ENCODE data around the gene SAYSD1.
"Not testable (repeated sequence)": the region's sequence is repeated elsewhere in the genome, so short reads cannot be mapped to it uniquely, and the experiment has no call there.

SAYSD1 gene

GRCh38 chr6:39114704-39115599, at the start of gene SAYSD1:
TSS of gene SAYSD1 (minus strand) at chr6:39115186. CDS start at chr6:39115089, 97 bp downstream.
- Mint-ChIP-seq H3K4me3 (peak within 1 kb of the TSS; percentile 83), H3K27ac (peak within 1 kb of the TSS; percentile 93), H3K9me3 (no peaks in the 10 kb centered on the region), H3K4me1 (peaks cover 34% of the 10 kb centered on the region), H3K27me3 (no peaks in the 10 kb centered on the region), H3K36me3 (no peaks in the 10 kb centered on the region)
- ATAC-seq: peak; percentile 96

- no peak overlapping the region for H3K27ac Mint-ChIP-seq
- peaks cover 3% of the 10 kb centered on the region for H3K9me3 Mint-ChIP-seq
- H3K27me3 Mint-ChIP-seq: peaks cover 43% of the 10 kb centered on the region
- peaks cover 8% of the 10 kb centered on the region for H3K4me1 Mint-ChIP-seq
- H3K4me3 Mint-ChIP-seq: no peak overlapping the region
- no peak for ATAC-seq
- H3K36me3 Mint-ChIP-seq: no peaks in the 10 kb centered on the region
These were observed 42.5 kb upstream of the SAYSD1 start for GRCh38 chr6:39157511-39157910.

- ATAC-seq: no peak
- Mint-ChIP-seq H3K36me3 (no peaks in the 10 kb centered on the region), H3K27ac (no peak overlapping the region), H3K9me3 (peaks cover 3% of the 10 kb centered on the region), H3K4me1 (peaks cover 14% of the 10 kb centered on the region), H3K4me3 (no peak overlapping the region), H3K27me3 (peaks cover 50% of the 10 kb centered on the region)
These were observed 41.8 kb upstream of the SAYSD1 start for GRCh38 chr6:39156801-39157200.

DNA sequence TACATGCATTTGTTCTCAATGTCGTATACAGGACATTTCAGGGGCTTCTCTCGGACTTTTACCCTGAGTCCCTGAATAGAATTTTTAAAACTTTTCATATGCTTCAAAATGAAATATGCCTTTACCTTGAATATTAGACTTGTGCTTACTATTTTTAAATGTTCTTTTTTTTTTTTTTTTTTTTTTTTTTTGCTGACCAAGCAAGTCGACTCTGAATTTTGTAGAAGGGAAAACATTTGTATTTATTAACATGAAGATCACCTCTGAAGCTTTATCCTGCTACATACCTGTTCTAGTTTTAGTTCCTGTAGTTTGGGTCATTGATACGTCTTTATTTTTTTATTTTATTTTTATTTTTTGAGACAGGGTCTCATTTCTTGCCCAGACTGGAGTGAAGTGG, 39.7 kb upstream of the SAYSD1 start:
- H3K27me3 Mint-ChIP-seq: peaks cover 64% of the 10 kb centered on the region
- no peak overlapping the region for H3K27ac Mint-ChIP-seq
- peaks cover 14% of the 10 kb centered on the region for H3K4me1 Mint-ChIP-seq
- no peak for ATAC-seq
- H3K36me3 Mint-ChIP-seq: no peaks in the 10 kb centered on the region
- H3K4me3 Mint-ChIP-seq: no peak overlapping the region
- H3K9me3 Mint-ChIP-seq: peaks cover 3% of the 10 kb centered on the region

DNA sequence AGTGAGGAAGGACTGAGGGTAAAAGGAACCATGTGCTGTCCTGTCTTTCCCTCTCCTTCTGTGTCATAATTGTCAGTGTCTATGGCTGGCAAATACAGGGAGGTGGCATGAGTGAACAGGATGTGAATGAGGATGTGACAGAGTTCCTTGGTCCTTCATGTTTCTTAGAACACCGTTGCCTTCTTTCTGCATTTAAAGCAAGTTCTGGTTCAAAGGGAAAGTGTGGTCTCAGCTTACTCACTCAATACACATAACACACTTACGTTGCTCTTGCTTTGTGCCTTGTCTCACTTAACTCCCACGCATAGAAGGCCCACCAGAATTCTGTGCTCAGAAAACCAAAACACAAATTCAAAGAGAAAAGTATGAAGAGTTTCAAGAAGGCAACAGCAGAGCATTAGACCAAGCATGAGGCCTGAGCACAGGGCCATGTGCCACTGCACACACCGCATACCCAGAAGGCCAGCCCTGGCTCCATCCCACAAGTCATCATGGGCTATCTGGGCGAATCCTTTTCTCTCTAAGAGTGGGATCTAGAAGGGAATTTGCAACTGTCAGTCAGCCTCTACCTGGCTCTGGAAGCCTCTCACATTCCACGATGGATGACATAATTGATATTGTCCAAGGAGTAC, 38.9 kb upstream of the SAYSD1 start:
- H3K36me3 Mint-ChIP-seq: no peaks in the 10 kb centered on the region
- H3K27me3 Mint-ChIP-seq: peaks cover 71% of the 10 kb centered on the region
- H3K4me1 Mint-ChIP-seq: peaks cover 14% of the 10 kb centered on the region
- H3K27ac Mint-ChIP-seq: no peak overlapping the region
- peak; percentile 39 for ATAC-seq
- H3K4me3 Mint-ChIP-seq: no peak overlapping the region
- H3K9me3 Mint-ChIP-seq: no peaks in the 10 kb centered on the region

- Mint-ChIP-seq H3K27ac (no peak overlapping the region), H3K4me1 (peaks cover 14% of the 10 kb centered on the region), H3K4me3 (no peak overlapping the region), H3K27me3 (peaks cover 71% of the 10 kb centered on the region), H3K9me3 (no peaks in the 10 kb centered on the region), H3K36me3 (no peaks in the 10 kb centered on the region)
- peak; percentile 27 for ATAC-seq
These were observed 37.3 kb upstream of the SAYSD1 start for GRCh38 chr6:39152262-39152661.

DNA sequence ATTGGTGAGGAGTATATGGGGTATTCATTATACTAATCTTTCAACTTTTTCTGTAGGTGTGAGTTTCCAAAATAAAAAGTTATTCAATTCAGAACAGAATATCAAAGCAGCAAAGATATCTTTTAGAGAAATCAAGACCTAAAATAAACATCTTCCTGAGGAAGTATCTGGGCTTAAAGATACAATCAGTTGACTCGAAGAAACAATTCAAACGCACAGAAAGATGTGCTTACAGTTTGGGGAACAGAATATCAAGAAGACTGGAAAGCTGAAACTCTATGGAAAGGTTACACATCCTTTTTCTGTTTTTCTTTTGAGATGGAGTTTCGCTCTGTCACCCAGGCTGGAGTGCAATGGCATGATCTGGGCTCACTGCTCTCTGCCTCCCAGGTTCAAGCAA, 36.2 kb upstream of the SAYSD1 start:
- Mint-ChIP-seq H3K9me3 (no peaks in the 10 kb centered on the region), H3K36me3 (no peaks in the 10 kb centered on the region), H3K27me3 (peaks cover 73% of the 10 kb centered on the region), H3K27ac (no peak overlapping the region), H3K4me1 (peaks cover 14% of the 10 kb centered on the region), H3K4me3 (no peak overlapping the region)
- no peak for ATAC-seq

GRCh38 chr6:39144481-39145173, 29.6 kb upstream of the SAYSD1 start:
- Mint-ChIP-seq H3K27ac (no peak overlapping the region), H3K9me3 (no peaks in the 10 kb centered on the region), H3K36me3 (no peaks in the 10 kb centered on the region), H3K4me3 (no peak overlapping the region), H3K27me3 (peaks cover 42% of the 10 kb centered on the region), H3K4me1 (no peaks in the 10 kb centered on the region)
- no peak for ATAC-seq

- Mint-ChIP-seq H3K9me3 (no peaks in the 10 kb centered on the region), H3K36me3 (no peaks in the 10 kb centered on the region), H3K4me3 (no peak overlapping the region), H3K27ac (no peak overlapping the region), H3K4me1 (no peaks in the 10 kb centered on the region), H3K27me3 (peaks cover 33% of the 10 kb centered on the region)
- no peak for ATAC-seq
These were observed 28.4 kb upstream of the SAYSD1 start for GRCh38 chr6:39143238-39143930.

GRCh38 chr6:39140556-39141167, 25.7 kb upstream of the SAYSD1 start:
- Mint-ChIP-seq H3K36me3 (no peaks in the 10 kb centered on the region), H3K4me1 (no peaks in the 10 kb centered on the region), H3K4me3 (no peak overlapping the region), H3K9me3 (no peaks in the 10 kb centered on the region), H3K27ac (no peak overlapping the region), H3K27me3 (peaks cover 19% of the 10 kb centered on the region)
- ATAC-seq: no peak

DNA sequence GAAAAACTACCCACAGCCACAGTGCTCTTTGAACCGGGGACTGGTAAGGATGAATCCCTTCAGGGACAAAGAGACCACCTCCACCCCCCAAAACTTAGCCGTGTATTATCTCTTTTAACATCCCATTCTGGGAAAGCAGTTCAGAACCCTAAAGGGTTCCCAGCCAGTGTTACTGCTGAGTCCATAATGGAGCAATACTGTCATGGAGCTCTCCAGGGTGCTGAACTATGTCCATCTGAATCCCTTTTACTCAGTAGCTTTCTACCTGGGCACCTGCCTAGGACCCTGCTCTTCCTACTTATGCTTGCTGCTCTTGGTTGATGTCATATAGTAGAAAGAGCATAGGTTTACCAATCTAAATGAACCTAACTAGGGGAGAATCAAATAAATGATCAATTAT, 22.3 kb upstream of the SAYSD1 start:
- no peaks in the 10 kb centered on the region for H3K4me1 Mint-ChIP-seq
- no peaks in the 10 kb centered on the region for H3K9me3 Mint-ChIP-seq
- H3K4me3 Mint-ChIP-seq: no peak overlapping the region
- H3K27ac Mint-ChIP-seq: no peak overlapping the region
- ATAC-seq: no peak
- H3K36me3 Mint-ChIP-seq: no peaks in the 10 kb centered on the region
- peaks cover 19% of the 10 kb centered on the region for H3K27me3 Mint-ChIP-seq

- not testable (repeated sequence) for H3K4me3 Mint-ChIP-seq, H3K4me1 Mint-ChIP-seq, H3K9me3 Mint-ChIP-seq, ATAC-seq, H3K36me3 Mint-ChIP-seq, H3K27ac Mint-ChIP-seq
- peaks cover 17% of the 10 kb centered on the region for H3K27me3 Mint-ChIP-seq
These were observed 21.2 kb upstream of the SAYSD1 start for GRCh38 chr6:39136207-39136606.

DNA sequence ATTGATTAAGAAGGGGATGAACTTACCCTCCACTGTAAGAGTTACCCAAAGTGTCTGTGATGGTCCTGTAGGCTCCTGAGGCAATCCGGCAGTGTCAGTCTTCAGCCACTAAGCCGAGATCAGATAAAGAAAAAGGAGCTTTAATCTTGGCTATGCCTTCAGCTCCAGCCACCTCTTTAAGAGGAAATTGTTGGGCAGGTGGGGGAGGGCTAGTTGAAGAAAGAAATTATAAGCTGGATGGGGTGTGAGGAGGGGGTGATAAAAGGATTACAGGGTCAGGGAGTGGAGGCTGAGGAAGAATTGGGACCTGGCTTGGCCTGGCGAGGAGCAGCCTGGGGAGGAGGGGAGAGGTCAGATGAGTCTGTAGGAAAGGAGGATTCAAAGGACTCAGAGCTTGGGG, 19.8 kb upstream of the SAYSD1 start:
- ATAC-seq, H3K27ac Mint-ChIP-seq, H3K27me3 Mint-ChIP-seq, H3K9me3 Mint-ChIP-seq, H3K4me3 Mint-ChIP-seq, H3K4me1 Mint-ChIP-seq, H3K36me3 Mint-ChIP-seq: not testable (repeated sequence)

GRCh38 chr6:39130691-39131090, 15.7 kb upstream of the SAYSD1 start:
- no peak for ATAC-seq
- peaks cover 5% of the 10 kb centered on the region for H3K27me3 Mint-ChIP-seq
- H3K9me3 Mint-ChIP-seq: peaks cover 6% of the 10 kb centered on the region
- H3K4me1 Mint-ChIP-seq: no peaks in the 10 kb centered on the region
- no peak overlapping the region for H3K27ac Mint-ChIP-seq
- no peaks in the 10 kb centered on the region for H3K36me3 Mint-ChIP-seq
- no peak overlapping the region for H3K4me3 Mint-ChIP-seq

- H3K4me3 Mint-ChIP-seq: no peak overlapping the region
- no peak overlapping the region for H3K27ac Mint-ChIP-seq
- H3K36me3 Mint-ChIP-seq: no peaks in the 10 kb centered on the region
- ATAC-seq: no peak
- no peaks in the 10 kb centered on the region for H3K4me1 Mint-ChIP-seq
- peaks cover 9% of the 10 kb centered on the region for H3K27me3 Mint-ChIP-seq
- H3K9me3 Mint-ChIP-seq: peaks cover 6% of the 10 kb centered on the region
These were observed 13.8 kb upstream of the SAYSD1 start for GRCh38 chr6:39128832-39129231.

Data from stimulated activated memory B cell treated with anti-CD40 and anti-IgM and Interleukin-4, amounts not matched to agents 10 μg/mL and 1 μg/mL and 100 μg/mL, for 72 hours (primary cell).